Measurements from ENCODE around the gene LRCH4.
"Not testable (repeated sequence)": the region's sequence is repeated elsewhere in the genome, so short reads cannot be mapped to it uniquely, and the experiment has no call there.

Gene LRCH4

DNA sequence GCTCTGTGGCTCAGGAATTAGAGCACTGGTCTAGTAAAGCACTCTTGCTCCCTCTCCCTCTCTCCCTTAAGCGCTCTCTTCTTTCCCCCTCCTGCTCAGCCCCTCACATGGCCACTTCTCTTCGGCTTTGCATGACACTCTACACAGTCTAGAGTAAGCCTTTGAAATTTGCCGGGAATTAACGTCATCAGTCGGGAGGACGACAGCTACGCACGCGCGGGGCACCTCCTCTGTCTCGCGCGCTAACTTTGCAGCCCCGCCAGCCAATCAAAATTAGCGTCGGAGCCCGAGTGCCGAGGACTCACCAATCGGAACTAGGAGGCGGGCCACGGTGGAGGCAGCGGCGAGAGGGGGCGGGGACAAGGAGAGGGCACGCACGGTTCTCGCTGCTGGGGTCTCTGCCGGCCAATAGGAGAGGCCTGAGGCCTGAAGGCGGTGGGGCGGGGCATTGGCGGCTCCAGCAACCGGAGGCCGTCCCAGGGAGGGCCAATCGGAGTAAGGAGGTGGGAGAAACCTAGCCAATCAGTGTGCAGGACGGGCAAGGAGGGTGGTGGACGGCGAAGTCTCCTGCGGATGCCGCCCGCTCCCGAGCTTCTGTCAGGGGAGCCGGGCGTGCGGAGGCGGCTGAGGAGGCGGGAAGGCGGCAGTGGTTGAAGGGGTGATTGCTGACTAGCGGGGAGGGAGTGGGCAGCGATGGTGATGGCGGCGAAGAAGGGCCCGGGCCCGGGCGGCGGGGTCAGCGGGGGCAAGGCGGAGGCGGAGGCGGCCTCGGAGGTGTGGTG, 47.1 kb downstream of the LRCH4 start, which contains the start of gene AGFG2:
Gene AGFG2 (plus strand): TSS at position 550 of the 782 bp plus-strand sequence. CDS start 144 bp downstream, at position 694.
- peak within 1 kb of the TSS; percentile 80 for H3K56ac ChIP-seq (ENCODE audit: low read length)
- no peaks in the 10 kb centered on the region for H3K36me3 ChIP-seq (ENCODE audit: control insufficient read depth, insufficient read depth, low read length)
- no peak within 1 kb of the TSS for H3K4ac ChIP-seq (ENCODE audit: low read depth, low read length)
- WGBS (ENCODE audit: extremely low coverage, insufficient coverage, low lambda C conversion rate): no CpG with 5 or more reads among the region's 60 CpGs
- peak within 1 kb of the TSS; percentile 96 for H3K4me2 ChIP-seq (ENCODE audit: low read length)
- H3K4me1 ChIP-seq (ENCODE audit: control insufficient read depth, low read depth, low read length): peaks cover 11% of the 10 kb centered on the region
- H3K79me2 ChIP-seq (ENCODE audit: control insufficient read depth, insufficient read depth, low read length): no peaks in the 10 kb centered on the region
- H3K27ac ChIP-seq (ENCODE audit: low read depth, low read length): no peak within 1 kb of the TSS
- H2BK120ac ChIP-seq (ENCODE audit: low read depth, low read length): no peak within 1 kb of the TSS
- no peak within 1 kb of the TSS for H3K18ac ChIP-seq (ENCODE audit: low read length)
- peak within 1 kb of the TSS; percentile 70 for H3K9ac ChIP-seq (ENCODE audit: low read length)
- peak within 1 kb of the TSS; percentile 58 for H3K4me3 ChIP-seq (ENCODE audit: low read length)
- H2BK15ac ChIP-seq (replicated peaks; ENCODE audit: low read depth): no peak within 1 kb of the TSS
- no peak within 1 kb of the TSS for H3K23ac ChIP-seq (ENCODE audit: low read length)
- peaks cover 4% of the 10 kb centered on the region for H3K79me1 ChIP-seq (ENCODE audit: low read length)
- no peak within 1 kb of the TSS for H4K8ac ChIP-seq (ENCODE audit: low read depth, low read length)
- H3K27me3 ChIP-seq (ENCODE audit: insufficient read depth, low read length, poor library complexity): no peaks in the 10 kb centered on the region
- H2BK5ac ChIP-seq (ENCODE audit: low read length): no peak within 1 kb of the TSS
- H2AK5ac ChIP-seq (ENCODE audit: low read length): no peak within 1 kb of the TSS
- H4K5ac ChIP-seq (ENCODE audit: low read length): no peak within 1 kb of the TSS
- DNase-seq: peak; percentile 100

DNA sequence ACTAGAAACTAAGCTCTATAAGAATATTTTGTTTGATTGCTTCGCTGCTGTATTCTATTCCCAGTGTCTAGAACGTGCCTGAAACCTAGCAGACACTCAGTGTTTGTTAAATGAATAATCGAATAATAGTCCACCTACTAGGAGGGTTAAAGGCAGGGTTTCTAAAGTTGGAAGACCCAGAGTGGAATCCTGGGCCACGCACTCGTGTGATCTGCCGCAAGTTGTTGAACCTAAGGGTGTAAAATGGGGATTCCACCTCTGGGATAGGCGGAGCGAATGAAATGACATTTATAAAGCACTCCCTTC, 47.6 kb downstream of the LRCH4 start:
- H2BK5ac ChIP-seq (ENCODE audit: low read length): no peak overlapping the region
- no peak overlapping the region for H4K8ac ChIP-seq (ENCODE audit: low read depth, low read length)
- DNase-seq: no peak
- peaks cover 7% of the 10 kb centered on the region for H3K4me1 ChIP-seq (ENCODE audit: control insufficient read depth, low read depth, low read length)
- WGBS (ENCODE audit: extremely low coverage, insufficient coverage, low lambda C conversion rate): no CpG with 5 or more reads among the region's 8 CpGs
- H3K36me3 ChIP-seq (ENCODE audit: control insufficient read depth, insufficient read depth, low read length): no peaks in the 10 kb centered on the region
- no peaks in the 10 kb centered on the region for H3K27me3 ChIP-seq (ENCODE audit: insufficient read depth, low read length, poor library complexity)
- no peaks in the 10 kb centered on the region for H3K79me2 ChIP-seq (ENCODE audit: control insufficient read depth, insufficient read depth, low read length)
- H3K4me2 ChIP-seq (ENCODE audit: low read length): peak overlapping the region; percentile 96
- H3K56ac ChIP-seq (ENCODE audit: low read length): peak overlapping the region; percentile 69
- no peak overlapping the region for H2AK5ac ChIP-seq (ENCODE audit: low read length)
- H3K18ac ChIP-seq (ENCODE audit: low read length): no peak overlapping the region
- no peak overlapping the region for H3K27ac ChIP-seq (ENCODE audit: low read depth, low read length)
- H2BK15ac ChIP-seq (replicated peaks; ENCODE audit: low read depth): no peak overlapping the region
- H2BK120ac ChIP-seq (ENCODE audit: low read depth, low read length): no peak overlapping the region
- peaks cover 4% of the 10 kb centered on the region for H3K79me1 ChIP-seq (ENCODE audit: low read length)
- no peak overlapping the region for H3K4ac ChIP-seq (ENCODE audit: low read depth, low read length)
- no peak overlapping the region for H4K5ac ChIP-seq (ENCODE audit: low read length)
- no peak overlapping the region for H3K23ac ChIP-seq (ENCODE audit: low read length)
- peak overlapping the region; percentile 40 for H3K4me3 ChIP-seq (ENCODE audit: low read length)
- H3K9ac ChIP-seq (ENCODE audit: low read length): peak overlapping the region; percentile 54

DNA sequence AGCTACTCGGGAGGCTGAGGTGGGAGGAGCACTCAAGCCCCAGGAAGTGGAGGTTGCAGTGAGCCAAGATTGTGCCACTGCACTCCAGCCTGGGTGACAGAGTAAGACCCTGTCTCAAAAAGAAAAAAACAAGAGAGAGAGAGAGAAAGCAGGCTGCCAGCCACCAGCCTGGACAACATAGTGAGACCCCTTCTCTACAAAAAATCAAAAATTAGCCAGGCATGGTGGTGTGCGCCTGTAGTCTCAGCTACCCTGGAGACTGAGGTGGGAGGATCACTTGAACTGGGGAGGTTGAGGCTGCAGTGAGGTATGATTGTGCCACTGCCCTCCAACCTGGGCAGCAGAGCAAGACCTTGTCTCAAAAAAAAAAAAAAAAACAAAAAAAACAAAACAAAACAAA, 49.2 kb downstream of the LRCH4 start:
- WGBS (ENCODE audit: extremely low coverage, insufficient coverage, low lambda C conversion rate): no CpG with 5 or more reads among the region's 2 CpGs
- H3K56ac ChIP-seq (ENCODE audit: low read length); H4K5ac ChIP-seq (ENCODE audit: low read length); H2BK120ac ChIP-seq (ENCODE audit: low read depth, low read length); H3K79me2 ChIP-seq (ENCODE audit: control insufficient read depth, insufficient read depth, low read length); H3K27ac ChIP-seq (ENCODE audit: low read depth, low read length); H3K4me1 ChIP-seq (ENCODE audit: control insufficient read depth, low read depth, low read length); H3K36me3 ChIP-seq (ENCODE audit: control insufficient read depth, insufficient read depth, low read length); H3K27me3 ChIP-seq (ENCODE audit: insufficient read depth, low read length, poor library complexity); H3K9ac ChIP-seq (ENCODE audit: low read length); H3K4me3 ChIP-seq (ENCODE audit: low read length); H3K79me1 ChIP-seq (ENCODE audit: low read length); H2AK5ac ChIP-seq (ENCODE audit: low read length); DNase-seq; H2BK5ac ChIP-seq (ENCODE audit: low read length); H3K23ac ChIP-seq (ENCODE audit: low read length); H3K4ac ChIP-seq (ENCODE audit: low read depth, low read length); H3K18ac ChIP-seq (ENCODE audit: low read length); H3K4me2 ChIP-seq (ENCODE audit: low read length); H2BK15ac ChIP-seq (replicated peaks; ENCODE audit: low read depth); H4K8ac ChIP-seq (ENCODE audit: low read depth, low read length): not testable (repeated sequence)

DNA sequence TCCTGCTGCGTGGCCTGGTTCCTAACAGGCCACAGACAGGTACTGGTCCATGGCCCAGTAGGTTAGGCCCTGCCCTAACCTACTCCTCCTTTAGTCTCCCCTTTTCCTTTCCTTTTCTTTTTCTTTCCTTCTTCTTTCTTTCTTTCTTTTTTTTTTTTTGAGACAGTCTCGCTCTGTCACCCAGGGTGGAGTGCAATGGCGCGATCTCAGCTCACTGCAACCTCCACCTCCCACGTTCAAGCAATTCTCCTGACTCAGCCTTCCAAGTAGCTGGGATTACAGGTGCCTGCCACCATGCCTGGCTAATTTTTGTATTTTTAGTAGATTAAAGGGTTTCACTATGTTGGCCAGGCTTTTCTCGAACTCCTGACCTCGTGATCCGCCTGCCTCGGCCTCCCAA, 49.9 kb downstream of the LRCH4 start:
- not testable (repeated sequence) for H3K18ac ChIP-seq (ENCODE audit: low read length); H2BK15ac ChIP-seq (replicated peaks; ENCODE audit: low read depth); H3K9ac ChIP-seq (ENCODE audit: low read length); H2AK5ac ChIP-seq (ENCODE audit: low read length); H2BK5ac ChIP-seq (ENCODE audit: low read length); DNase-seq; H3K27ac ChIP-seq (ENCODE audit: low read depth, low read length); H4K8ac ChIP-seq (ENCODE audit: low read depth, low read length); H3K56ac ChIP-seq (ENCODE audit: low read length); H3K27me3 ChIP-seq (ENCODE audit: insufficient read depth, low read length, poor library complexity); H3K4me2 ChIP-seq (ENCODE audit: low read length); H3K4me1 ChIP-seq (ENCODE audit: control insufficient read depth, low read depth, low read length); H3K23ac ChIP-seq (ENCODE audit: low read length); H4K5ac ChIP-seq (ENCODE audit: low read length); H3K79me2 ChIP-seq (ENCODE audit: control insufficient read depth, insufficient read depth, low read length); H3K79me1 ChIP-seq (ENCODE audit: low read length); H3K36me3 ChIP-seq (ENCODE audit: control insufficient read depth, insufficient read depth, low read length); H3K4me3 ChIP-seq (ENCODE audit: low read length); H3K4ac ChIP-seq (ENCODE audit: low read depth, low read length); H2BK120ac ChIP-seq (ENCODE audit: low read depth, low read length)
- WGBS (ENCODE audit: extremely low coverage, insufficient coverage, low lambda C conversion rate): no CpG with 5 or more reads among the region's 9 CpGs

DNA sequence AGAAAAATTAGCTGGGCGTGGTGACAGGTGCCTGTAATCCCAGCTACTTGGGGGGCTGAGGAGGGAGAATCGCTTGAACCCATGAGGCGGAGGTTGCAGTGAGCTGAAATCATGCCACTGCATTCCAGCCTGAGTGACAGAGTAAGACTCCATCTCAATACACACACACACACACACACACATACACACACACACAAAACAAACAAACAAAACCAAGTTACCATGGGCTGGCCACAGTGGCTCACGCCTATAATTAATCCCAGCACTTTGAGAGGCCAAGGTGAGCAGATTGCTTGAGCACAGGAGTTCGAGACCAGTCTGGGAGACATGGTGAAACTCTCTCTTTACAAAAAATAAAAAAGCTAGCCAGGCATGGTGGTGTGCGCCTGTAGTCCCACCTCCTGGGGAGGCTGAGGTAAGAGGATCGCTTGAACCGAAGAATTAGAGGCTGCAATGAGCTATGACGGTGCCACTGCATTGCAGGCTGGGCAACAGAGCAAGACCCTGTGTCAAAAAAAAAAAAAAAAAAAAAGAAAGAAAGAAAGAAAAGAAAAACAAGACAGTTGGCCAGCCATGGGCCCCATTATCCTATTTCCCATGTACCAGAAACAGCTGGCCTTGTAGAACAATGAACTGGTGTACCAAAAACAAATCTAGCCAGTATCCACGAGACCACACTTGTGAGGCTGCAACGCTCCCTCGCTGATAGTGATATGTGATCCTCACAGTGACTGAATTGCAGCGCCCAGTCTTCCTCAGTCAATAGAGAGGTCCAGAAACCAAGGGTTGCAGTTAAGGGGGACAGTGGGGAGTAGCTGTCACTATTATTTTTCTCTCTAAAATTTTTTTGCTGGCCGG, 53.5 kb downstream of the LRCH4 start:
- no peak overlapping the region for H2BK15ac ChIP-seq (replicated peaks; ENCODE audit: low read depth)
- H3K4me2 ChIP-seq (ENCODE audit: low read length): no peak overlapping the region
- no peaks in the 10 kb centered on the region for H3K36me3 ChIP-seq (ENCODE audit: control insufficient read depth, insufficient read depth, low read length)
- H2BK120ac ChIP-seq (ENCODE audit: low read depth, low read length): no peak overlapping the region
- H3K4ac ChIP-seq (ENCODE audit: low read depth, low read length): no peak overlapping the region
- H3K4me3 ChIP-seq (ENCODE audit: low read length): no peak overlapping the region
- H3K27ac ChIP-seq (ENCODE audit: low read depth, low read length): no peak overlapping the region
- no peaks in the 10 kb centered on the region for H3K79me1 ChIP-seq (ENCODE audit: low read length)
- no CpG with 5 or more reads among the region's 14 CpGs for WGBS (ENCODE audit: extremely low coverage, insufficient coverage, low lambda C conversion rate)
- no peaks in the 10 kb centered on the region for H3K27me3 ChIP-seq (ENCODE audit: insufficient read depth, low read length, poor library complexity)
- H3K18ac ChIP-seq (ENCODE audit: low read length): no peak overlapping the region
- no peak overlapping the region for H2BK5ac ChIP-seq (ENCODE audit: low read length)
- H3K79me2 ChIP-seq (ENCODE audit: control insufficient read depth, insufficient read depth, low read length): no peaks in the 10 kb centered on the region
- no peak overlapping the region for H3K23ac ChIP-seq (ENCODE audit: low read length)
- H3K9ac ChIP-seq (ENCODE audit: low read length): no peak overlapping the region
- DNase-seq: no peak
- no peak overlapping the region for H2AK5ac ChIP-seq (ENCODE audit: low read length)
- no peak overlapping the region for H3K56ac ChIP-seq (ENCODE audit: low read length)
- no peaks in the 10 kb centered on the region for H3K4me1 ChIP-seq (ENCODE audit: control insufficient read depth, low read depth, low read length)
- H4K5ac ChIP-seq (ENCODE audit: low read length): no peak overlapping the region
- no peak overlapping the region for H4K8ac ChIP-seq (ENCODE audit: low read depth, low read length)

Measured in mesendoderm (in vitro differentiated cells).